Large intestine (tissue), 3 donors: Measurements from ENCODE around the gene CAMK2B. TPM values are rescaled to one million over a fixed set of nuclear protein-coding genes. Genes with fewer than 3 reads are reported as not detected.
"Not testable (repeated sequence)": the region's sequence is repeated elsewhere in the genome, so short reads cannot be mapped to it uniquely, and the experiment has no call there.

ENCODE experiments used
- DNase-seq, 2 donors: peaks; one replicate each; pipeline versions ENCODE4 v3.0.0 to v3.0.0-alpha.2; 2013
- H3K27ac ChIP-seq: one replicate; pipeline ENCODE4 v1.5.1; 2013; ENCODE audit warnings: low read length
- H3K27me3 ChIP-seq: 2 replicates; pipeline ENCODE4 v1.6.1; 2013; ENCODE audit warnings: low read length; ENCODE audit not compliant: control insufficient read depth, insufficient read depth
- H3K36me3 ChIP-seq: 2 replicates; pipeline ENCODE4 v1.6.1; 2013; ENCODE audit warnings: low read length; ENCODE audit not compliant: control insufficient read depth, insufficient read depth
- H3K4me1 ChIP-seq: one replicate; pipeline ENCODE4 v1.6.1; 2013; ENCODE audit warnings: low read length; ENCODE audit not compliant: control insufficient read depth, insufficient read depth
- H3K4me3 ChIP-seq: one replicate; pipeline ENCODE4 v1.5.1; 2013; ENCODE audit warnings: low read length
- H3K9me3 ChIP-seq: one replicate; pipeline ENCODE4 v1.6.1; 2013; ENCODE audit warnings: mild to moderate bottlenecking, low read depth, low read length, moderate library complexity; ENCODE audit not compliant: control insufficient read depth
- WGBS: methylation state at CpG from one replicate; pipeline ENCODE4 v1.1.5; 2013; ENCODE audit warnings: low lambda C conversion rate; ENCODE audit not compliant: insufficient coverage; 5-methylcytosine and 5-hydroxymethylcytosine counted together
- polyA plus RNA-seq: library from polyadenylated mRNA; unstranded; fragments of 120-200 nt; gene quantifications from one replicate; pipeline ENCODE4 v1.2.1, GENCODE V29; 2013

CAMK2B gene
- polyA plus RNA-seq, 1 donor, result 4.4 TPM

DNA sequence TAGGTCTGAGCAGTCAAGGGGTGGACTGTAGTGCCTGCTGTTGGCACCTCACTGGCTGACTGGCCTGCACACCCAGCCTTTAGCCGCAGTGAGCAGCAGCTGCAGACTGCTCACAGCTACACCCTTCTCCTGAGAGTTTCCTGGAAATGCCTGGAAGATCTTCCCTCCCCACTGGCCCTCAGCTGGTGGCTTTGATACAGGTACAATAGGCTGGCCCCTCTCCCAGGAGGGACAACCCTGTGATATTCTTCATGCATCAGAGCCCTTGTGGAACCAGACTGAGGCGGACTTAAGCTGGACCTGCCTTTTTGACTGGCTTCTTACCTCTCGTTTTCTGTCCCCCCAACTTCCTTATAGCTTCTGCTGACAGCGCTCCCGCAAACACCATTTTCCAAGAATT, 142.6 kb downstream of the CAMK2B start:
- no peak for DNase-seq

DNA sequence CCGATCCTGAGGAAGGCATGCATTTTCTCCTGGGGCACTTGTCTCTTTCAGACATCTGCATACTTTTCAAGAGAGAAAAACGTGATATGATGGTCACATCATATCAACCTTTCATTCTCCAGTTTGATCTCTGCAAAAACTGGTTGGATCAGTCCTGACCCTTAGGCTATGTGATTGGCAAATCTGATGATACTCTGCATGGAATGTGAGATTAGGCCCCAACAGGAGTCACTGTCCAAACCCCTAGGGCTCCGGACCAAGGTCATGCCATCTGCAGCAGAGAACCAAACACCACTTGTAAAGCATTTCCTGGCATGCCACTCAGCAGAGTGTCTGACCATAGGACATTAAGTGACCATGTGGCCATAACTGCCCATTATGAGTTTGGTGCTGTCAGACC, 144.8 kb downstream of the CAMK2B start:
- Histone ChIP-seq H3K27me3 (peaks cover 14% of the 10 kb centered on the region), H3K9me3 (no peaks in the 10 kb centered on the region), H3K27ac (no peak overlapping the region), H3K4me1 (no peaks in the 10 kb centered on the region), H3K36me3 (no peaks in the 10 kb centered on the region), H3K4me3 (no peak overlapping the region)
- DNase-seq, result no peak
- no CpG with 5 or more reads among the region's 3 CpGs for WGBS

More for the DNA sequence above, 142.6 kb downstream of the CAMK2B start:
- WGBS, result no CpG with 5 or more reads among the region's 5 CpGs
- no peak overlapping the region for H3K4me3 ChIP-seq
- no peaks in the 10 kb centered on the region for H3K36me3 ChIP-seq
- H3K27ac ChIP-seq, result no peak overlapping the region
- H3K27me3 ChIP-seq, result peaks cover 2% of the 10 kb centered on the region
- no peaks in the 10 kb centered on the region for H3K4me1 ChIP-seq
- H3K9me3 ChIP-seq, result no peaks in the 10 kb centered on the region

- no peak overlapping the region for H3K27ac ChIP-seq
- no peak for DNase-seq
- no peaks in the 10 kb centered on the region for H3K36me3 ChIP-seq
- peaks cover 20% of the 10 kb centered on the region for H3K27me3 ChIP-seq
- H3K9me3 ChIP-seq, result no peaks in the 10 kb centered on the region
- H3K4me3 ChIP-seq, result no peak overlapping the region
- H3K4me1 ChIP-seq, result no peaks in the 10 kb centered on the region
- no CpG with 5 or more reads among the region's 4 CpGs for WGBS
These were observed 147.7 kb downstream of the CAMK2B start for GRCh38 chr7:44177570-44178131.

GRCh38 chr7:44176486-44176885, 148.9 kb downstream of the CAMK2B start:
- Histone ChIP-seq H3K27ac (no peak overlapping the region), H3K4me3 (no peak overlapping the region), H3K27me3 (peaks cover 20% of the 10 kb centered on the region), H3K36me3 (no peaks in the 10 kb centered on the region), H3K4me1 (no peaks in the 10 kb centered on the region), H3K9me3 (no peaks in the 10 kb centered on the region)
- no peak for DNase-seq
- WGBS, result no CpG with 5 or more reads among the region's 7 CpGs

- no peaks in the 10 kb centered on the region for H3K36me3 ChIP-seq
- no peaks in the 10 kb centered on the region for H3K9me3 ChIP-seq
- no peaks in the 10 kb centered on the region for H3K4me1 ChIP-seq
- H3K27me3 ChIP-seq, result peaks cover 18% of the 10 kb centered on the region
- WGBS, result no CpG with 5 or more reads among the region's 3 CpGs
- DNase-seq, result no peak
- H3K27ac ChIP-seq, result no peak overlapping the region
- no peak overlapping the region for H3K4me3 ChIP-seq
These were observed 149.7 kb downstream of the CAMK2B start for GRCh38 chr7:44175730-44176129.

DNA sequence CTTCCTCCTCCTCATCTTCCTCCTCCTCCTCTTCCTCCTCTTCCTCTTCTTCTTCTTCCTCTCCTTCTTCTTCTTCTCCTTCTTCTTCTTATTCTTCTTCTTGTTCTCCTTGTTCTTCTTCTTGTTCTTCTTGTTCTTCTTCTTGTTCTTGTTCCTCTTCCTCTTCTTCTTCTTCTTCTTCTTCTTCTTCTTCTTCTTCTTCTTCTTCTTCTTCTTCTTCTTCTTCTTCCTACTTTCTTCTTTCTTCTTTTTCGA, 150.8 kb downstream of the CAMK2B start:
- peaks cover 18% of the 10 kb centered on the region for H3K27me3 ChIP-seq

DNA sequence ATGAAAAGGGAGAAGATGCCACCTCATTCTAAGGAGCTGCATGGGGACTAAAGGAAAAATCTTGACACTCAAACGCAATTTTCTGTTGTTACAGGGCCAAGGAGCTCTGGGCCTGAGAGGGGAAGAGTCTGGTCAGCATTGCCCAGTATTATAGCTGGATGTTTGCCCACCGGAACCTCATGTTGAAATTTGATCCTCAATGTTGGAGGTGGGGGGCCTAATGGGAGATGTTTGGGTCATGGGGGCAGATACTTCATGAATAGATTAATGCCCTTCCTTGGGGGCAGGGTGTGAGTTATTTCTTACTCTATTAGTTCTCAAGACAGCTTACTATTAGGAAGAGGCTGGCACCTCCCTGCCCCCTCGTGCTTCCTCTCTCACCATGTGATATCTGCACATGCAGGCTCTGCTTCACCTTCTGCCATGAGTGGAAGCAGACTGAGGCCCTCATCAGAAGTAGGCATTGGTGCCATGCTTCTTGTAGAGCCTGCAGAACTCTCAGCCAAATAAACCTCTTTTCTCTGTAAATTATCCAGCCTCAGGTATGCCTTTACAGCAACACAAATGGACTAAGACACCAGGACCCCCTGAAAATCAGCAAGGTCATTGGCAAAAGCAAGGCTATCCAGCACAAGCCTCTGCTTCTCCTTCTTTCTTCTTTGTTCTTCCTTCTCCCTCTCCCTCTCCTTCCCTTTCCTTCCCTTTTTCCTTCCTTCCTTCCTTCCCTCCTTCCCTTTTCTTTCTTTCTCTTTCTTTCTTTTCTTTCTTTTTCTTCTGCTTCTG, 151.3 kb downstream of the CAMK2B start:
- Histone ChIP-seq H3K27ac (no peak overlapping the region), H3K36me3 (no peaks in the 10 kb centered on the region), H3K4me3 (no peak overlapping the region), H3K27me3 (peaks cover 18% of the 10 kb centered on the region), H3K4me1 (no peaks in the 10 kb centered on the region), H3K9me3 (no peaks in the 10 kb centered on the region)
- DNase-seq, result no peak
- WGBS, result no CpG with 5 or more reads among the region's 3 CpGs

More for the DNA sequence above, 150.8 kb downstream of the CAMK2B start:
- H3K27ac ChIP-seq, H3K4me3 ChIP-seq, H3K36me3 ChIP-seq, H3K4me1 ChIP-seq, DNase-seq, H3K9me3 ChIP-seq: not testable (repeated sequence)
- WGBS, result no CpG with 5 or more reads among the region's 1 CpG

DNA sequence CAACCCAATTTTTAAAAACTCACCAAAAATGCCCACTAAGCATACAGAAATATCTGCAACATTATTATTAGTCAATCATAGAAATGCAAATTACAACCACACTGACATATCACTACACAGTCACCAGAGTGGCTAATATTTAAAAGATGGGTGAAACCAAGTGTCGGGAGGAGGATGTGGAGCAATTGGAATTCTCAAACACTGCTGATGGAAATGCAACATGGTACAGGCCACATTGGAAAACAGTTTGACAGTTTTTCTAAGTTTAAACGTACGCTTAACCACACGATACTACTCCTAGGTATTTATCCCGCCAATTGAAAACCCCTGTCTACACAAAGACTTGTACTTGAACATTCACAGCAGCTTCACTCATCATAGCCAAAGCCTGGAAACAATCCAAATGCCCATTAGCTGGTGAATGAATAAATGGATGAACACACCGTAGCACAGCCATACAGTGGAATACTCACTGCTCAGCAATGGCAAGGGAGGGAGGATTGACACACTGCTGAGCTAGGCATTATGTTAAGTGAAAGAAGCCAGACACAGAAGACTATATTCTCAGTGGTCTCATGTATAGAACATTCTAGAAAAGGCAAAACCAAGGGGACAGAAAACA, 152.5 kb downstream of the CAMK2B start:
- WGBS, result no CpG with 5 or more reads among the region's 6 CpGs
- Histone ChIP-seq H3K27ac (no peak overlapping the region), H3K4me1 (no peaks in the 10 kb centered on the region), H3K36me3 (no peaks in the 10 kb centered on the region), H3K27me3 (peaks cover 18% of the 10 kb centered on the region), H3K4me3 (no peak overlapping the region), H3K9me3 (no peaks in the 10 kb centered on the region)
- no peak for DNase-seq

GRCh38 chr7:44172352-44172751, 153.0 kb downstream of the CAMK2B start:
- no peak overlapping the region for H3K4me3 ChIP-seq
- no peak for DNase-seq
- H3K36me3 ChIP-seq, result no peaks in the 10 kb centered on the region

GRCh38 chr7:44171901-44172300, 153.5 kb downstream of the CAMK2B start:
- not testable (repeated sequence) for H3K27ac ChIP-seq, H3K4me1 ChIP-seq, H3K9me3 ChIP-seq, DNase-seq, H3K4me3 ChIP-seq, H3K36me3 ChIP-seq
- WGBS, result 100% methylated on average over 1 of the region's 9 CpGs
- peaks cover 16% of the 10 kb centered on the region for H3K27me3 ChIP-seq

More at GRCh38 chr7:44172352-44172751, 153.0 kb downstream of the CAMK2B start:
- H3K27ac ChIP-seq, result no peak overlapping the region
- peaks cover 18% of the 10 kb centered on the region for H3K27me3 ChIP-seq
- H3K9me3 ChIP-seq, result no peaks in the 10 kb centered on the region
- no peaks in the 10 kb centered on the region for H3K4me1 ChIP-seq

DNA sequence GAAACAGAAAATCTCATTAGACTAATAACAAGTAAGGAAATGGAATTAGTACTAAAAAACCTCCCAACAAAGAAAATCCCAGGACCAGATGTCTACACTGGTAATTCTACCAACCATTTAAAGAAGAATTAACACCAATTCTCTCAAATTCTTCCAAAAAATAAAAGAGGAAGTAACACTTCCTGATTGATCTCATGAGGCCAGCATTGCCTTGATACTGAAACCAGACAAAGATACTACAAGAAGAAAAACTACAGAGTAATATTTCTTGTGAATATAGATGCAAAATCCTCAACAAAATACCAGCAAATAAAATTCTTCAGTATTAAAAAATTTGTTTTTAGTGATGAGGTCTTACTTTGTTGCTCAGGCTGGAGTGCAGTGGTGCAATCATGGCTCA, 157.5 kb downstream of the CAMK2B start:
- Histone ChIP-seq H3K4me1 (no peaks in the 10 kb centered on the region), H3K9me3 (no peaks in the 10 kb centered on the region), H3K27ac (no peak overlapping the region), H3K27me3 (peaks cover 8% of the 10 kb centered on the region), H3K36me3 (no peaks in the 10 kb centered on the region), H3K4me3 (no peak overlapping the region)
- DNase-seq, result no peak
